PC-9 (cell line): ENCODE results near the gene ABCA4. TPM values are rescaled to one million over a fixed set of nuclear protein-coding genes. Genes with fewer than 3 reads are reported as not detected.

Experiments
- BruUV-seq: library from RNA; stranded (reverse); fragments of 400-500 nt; replicated peaks from 2 replicates; lab custom pipeline; 2021; lab: Mats Ljungman, UMichigan
- CTCF ChIA-PET: fragments of 300-600 bp; sonication (Branson Sonifier 250); formaldehyde crosslinking; loops from one replicate; lab custom pipeline; 2022; ENCODE audit warnings: antibody characterized with exemption; lab: Charles Lee
- POLR2A ChIA-PET: fragments of 300-600 bp; sonication (Branson Sonifier 250); formaldehyde crosslinking; loops from one replicate; lab custom pipeline; 2022; ENCODE audit warnings: antibody characterized with exemption; ENCODE audit not compliant: unreplicated experiment; lab: Charles Lee
- DNase-seq, 2 experiments: peaks; one replicate each; pipeline versions ENCODE4 v3.0.0 to v3.0.0-alpha.2; 2015 to 2022; ENCODE audit warnings: mixed read lengths in 1 of 2
- H2AFZ ChIP-seq: fragments of 200-600 bp; sonication (generic); 2 replicates; pipeline ENCODE4 v1.8.1; 2017; ENCODE audit warnings: antibody characterized with exemption
- H3F3A ChIP-seq: fragments of 200-600 bp; sonication (generic); 2 replicates; pipeline ENCODE4 v1.8.1; 2017; ENCODE audit warnings: antibody characterized with exemption, mild to moderate bottlenecking, low read depth; ENCODE audit not compliant: insufficient read depth
- H3K27ac ChIP-seq: fragments of 200-600 bp; sonication (generic); 2 replicates; pipeline ENCODE4 v1.6.1; 2016; ENCODE audit warnings: mixed run types
- H3K27me3 ChIP-seq: fragments of 200-600 bp; sonication (generic); 2 replicates; pipeline ENCODE4 v1.6.1; 2016; ENCODE audit warnings: low read depth, mixed run types; ENCODE audit not compliant: insufficient read depth
- H3K36me3 ChIP-seq: fragments of 200-600 bp; sonication (generic); 2 replicates; pipeline ENCODE4 v1.6.1; 2016; ENCODE audit warnings: low read depth, mixed run types
- H3K4me1 ChIP-seq: fragments of 200-600 bp; sonication (generic); replicated peaks from 2 replicates; pipeline ENCODE4 v1.6.1; 2016; ENCODE audit warnings: mixed run types; ENCODE audit not compliant: insufficient read depth
- H3K4me2 ChIP-seq: fragments of 200-600 bp; sonication (generic); 2 replicates; pipeline ENCODE4 v1.6.1; 2017; ENCODE audit warnings: mixed run types
- H3K4me3 ChIP-seq: fragments of 200-600 bp; sonication (generic); 2 replicates; pipeline ENCODE4 v1.6.1; 2016; ENCODE audit warnings: mixed run types
- H3K79me2 ChIP-seq: fragments of 200-600 bp; sonication (generic); 2 replicates; pipeline ENCODE4 v1.6.1; 2017; ENCODE audit warnings: low read depth, mixed run types
- H3K9me2 ChIP-seq: fragments of 200-600 bp; sonication (generic); 2 replicates; pipeline ENCODE4 v1.8.1; 2017; ENCODE audit warnings: mild to moderate bottlenecking; ENCODE audit not compliant: insufficient read depth
- H3K9me3 ChIP-seq: fragments of 200-600 bp; sonication (generic); 2 replicates; pipeline ENCODE4 v1.8.1; 2016; ENCODE audit warnings: low read depth; ENCODE audit not compliant: insufficient read depth
- H4K20me1 ChIP-seq: fragments of 200-600 bp; sonication (generic); 2 replicates; pipeline ENCODE4 v1.8.1; 2017; ENCODE audit not compliant: insufficient read depth
- CTCF ChIP-seq: fragments of 200-600 bp; sonication (generic); conservative IDR thresholded peaks from 2 replicates; pipeline ENCODE4 v1.6.1; 2017; ENCODE audit warnings: mixed run types, antibody characterized with exemption, mild to moderate bottlenecking, moderate library complexity
- EZH2 ChIP-seq: fragments of 200-600 bp; sonication (generic); IDR thresholded peaks from 2 replicates; pipeline ENCODE4 v1.8.0; 2017; ENCODE audit warnings: antibody characterized with exemption, low read depth
- intact Hi-C: fragments of 100-400 bp; cut with micrococcal nuclease; formaldehyde crosslinking; loops from one replicate; pipeline ENCODE4 v1.10.0; 2022; ENCODE audit not compliant: unreplicated experiment
- total RNA-seq: library from RNA; stranded (reverse); gene quantifications from 2 replicates; pipeline ENCODE4 v1.2.3, GENCODE V29; 2021

Gene ABCA4
- total RNA-seq, 1 experiment from 2014 or later: 20.8 TPM

GRCh38 chr1:94020764-94021579, 100.0 kb downstream of the ABCA4 start:
- H3F3A ChIP-seq: peaks cover 43% of the 10 kb centered on the region
- peak overlapping the region; percentile 24; the same call in 1 of the 2 replicates for H3K4me3 ChIP-seq
- H4K20me1 ChIP-seq: no peaks in the 10 kb centered on the region
- H3K4me1 ChIP-seq: peaks cover 60% of the 10 kb centered on the region
- no peaks in the 10 kb centered on the region for H3K36me3 ChIP-seq
- peak overlapping the region; percentile 70 for H2AFZ ChIP-seq
- BruUV-seq: TSS peak; percentile 53
- ChIA-PET CTCF (interaction anchor here (0.8 to 2.2 kb wide), 8 partner anchors 18 to 315 kb away, joined by 3 to 13 read pairs (median 6); no protein-coding TSS in a partner anchor), POLR2A (interaction anchor here (0.5 to 4.2 kb wide), 18 partner anchors 14 to 1229 kb away, joined by 3 to 116 read pairs (median 6); partner anchors contain the start of gene GCLM)
- TF ChIP-seq EZH2 (no peak), CTCF (no peak; the same call in 1 of the 2 replicates)
- no peaks in the 10 kb centered on the region for H3K9me2 ChIP-seq
- H3K27ac ChIP-seq: peak overlapping the region; percentile 90
- H3K9me3 ChIP-seq: no peaks in the 10 kb centered on the region
- peak overlapping the region; percentile 67 for H3K4me2 ChIP-seq
- no peaks in the 10 kb centered on the region for H3K79me2 ChIP-seq
- intact Hi-C loops: loop anchor here (1.0 to 10.0 kb wide), 5 partner anchors 32 to 1024 kb away; partner anchors contain the start of genes FNBP1L and GCLM
- peak; percentile 83 to 96 for DNase-seq
- no peaks in the 10 kb centered on the region for H3K27me3 ChIP-seq

- peaks cover 53% of the 10 kb centered on the region for H3K4me1 ChIP-seq
- no peaks in the 10 kb centered on the region for H3K79me2 ChIP-seq
- no peak overlapping the region for H2AFZ ChIP-seq
- H3K36me3 ChIP-seq: no peaks in the 10 kb centered on the region
- H4K20me1 ChIP-seq: no peaks in the 10 kb centered on the region
- H3K27me3 ChIP-seq: no peaks in the 10 kb centered on the region
- no peak overlapping the region for H3K4me2 ChIP-seq
- no peak for TF ChIP-seq EZH2
- H3K9me2 ChIP-seq: 0 out of 2 replicates have a peak, but pooled peaks cover 5% of the 10 kb centered on the region
- H3K9me3 ChIP-seq: no peaks in the 10 kb centered on the region
- intact Hi-C loops: no loop called here
- ChIA-PET CTCF (no interaction called here), POLR2A (interaction anchor here (4.2 kb wide), 1 partner anchor 55 kb away, joined by 116 read pairs; no protein-coding TSS in a partner anchor)
- H3K27ac ChIP-seq: peak overlapping the region; percentile 90
- H3K4me3 ChIP-seq: no peak overlapping the region
- DNase-seq: no peak
- no TSS peak for BruUV-seq
- H3F3A ChIP-seq: peaks cover 43% of the 10 kb centered on the region
Observed at GRCh38 chr1:94019327-94019726, 101.6 kb downstream of the ABCA4 start.

GRCh38 chr1:94017155-94017829, 103.7 kb downstream of the ABCA4 start:
- Histone ChIP-seq H3K4me3 (no peak overlapping the region), H2AFZ (no peak overlapping the region), H3K36me3 (no peaks in the 10 kb centered on the region), H3F3A (peaks cover 30% of the 10 kb centered on the region), H3K4me2 (no peak overlapping the region), H3K27ac (no peak overlapping the region), H4K20me1 (no peaks in the 10 kb centered on the region), H3K27me3 (no peaks in the 10 kb centered on the region), H3K4me1 (peaks cover 32% of the 10 kb centered on the region), H3K9me2 (0 out of 2 replicates have a peak, but pooled peaks cover 5% of the 10 kb centered on the region), H3K9me3 (no peaks in the 10 kb centered on the region), H3K79me2 (no peaks in the 10 kb centered on the region)
- intact Hi-C loops: no loop called here
- no peak for DNase-seq
- no TSS peak for BruUV-seq
- TF ChIP-seq EZH2: no peak
- TF ChIP-seq CTCF: no peak
- ChIA-PET POLR2A (no interaction called here), CTCF (no interaction called here)
